MCF 10A (cell line): ENCODE results near the gene CCNL2. TPM values are rescaled to one million over a fixed set of nuclear protein-coding genes. Genes with fewer than 3 reads are reported as not detected.

Experiments used
- BruUV-seq: library from RNA; stranded (reverse); fragments of 400-500 nt; replicated peaks from 2 replicates; lab custom pipeline; 2021; lab: Mats Ljungman, UMichigan
- CTCF ChIA-PET: fragments of 300-600 bp; sonication (Branson Sonifier 250); formaldehyde crosslinking; extraction: SDS; loops from one replicate; lab custom pipeline; 2021; ENCODE audit warnings: antibody characterized with exemption, inconsistent platforms; lab: Yijun Ruan, JAX
- POLR2A ChIA-PET: fragments of 300-600, 350-650 bp; sonication (Branson Sonifier 250); formaldehyde crosslinking; extraction: SDS; loops from one replicate; lab custom pipeline; 2020; ENCODE audit warnings: antibody characterized with exemption, inconsistent platforms; lab: Yijun Ruan, JAX
- DNase-seq: peaks from one replicate; pipeline ENCODE4 v3.0.0-alpha.2; 2018; ENCODE audit not compliant: unreplicated experiment
- H3K27ac Mint-ChIP-seq: one replicate; pipeline ENCODE4 v1.8.0; 2022; ENCODE audit warnings: mild to moderate bottlenecking, low read depth, mixed read lengths; ENCODE audit not compliant: unreplicated experiment
- H3K27me3 Mint-ChIP-seq: one replicate; pipeline ENCODE4 v1.8.0; 2022; ENCODE audit warnings: mixed read lengths; ENCODE audit not compliant: insufficient read depth, unreplicated experiment
- H3K36me3 Mint-ChIP-seq: one replicate; pipeline ENCODE4 v1.8.0; 2022; ENCODE audit warnings: mild to moderate bottlenecking, moderate library complexity, mixed read lengths; ENCODE audit not compliant: insufficient read depth, unreplicated experiment
- H3K4me1 Mint-ChIP-seq: one replicate; pipeline ENCODE4 v1.8.0; 2022; ENCODE audit warnings: mixed read lengths; ENCODE audit not compliant: insufficient read depth, unreplicated experiment
- H3K4me3 Mint-ChIP-seq: one replicate; pipeline ENCODE4 v1.8.0; 2022; ENCODE audit warnings: mild to moderate bottlenecking, moderate library complexity, mixed read lengths; ENCODE audit not compliant: unreplicated experiment
- H3K9me3 Mint-ChIP-seq: one replicate; pipeline ENCODE4 v1.8.0; 2022; ENCODE audit warnings: mixed read lengths; ENCODE audit not compliant: unreplicated experiment
- intact Hi-C: fragments of 100-400 bp; cut with micrococcal nuclease; formaldehyde crosslinking; loops from 2 replicates; pipeline ENCODE4 v1.14.1; 2022
- total RNA-seq: library from RNA; stranded (reverse); gene quantifications from 2 replicates; pipeline ENCODE4 v1.2.3, GENCODE V29; 2022
- TF ChIP-seq, protein P1 (sequence below): fragments of 200-600 bp; IDR thresholded peaks from one replicate; pipeline ENCODE4 v1.8.0; 2022; ENCODE audit warnings: antibody characterized with exemption, mild to moderate bottlenecking; ENCODE audit not compliant: unreplicated experiment

Gene CCNL2
- total RNA-seq, 1 experiment from 2014 or later: 248 TPM

DNA sequence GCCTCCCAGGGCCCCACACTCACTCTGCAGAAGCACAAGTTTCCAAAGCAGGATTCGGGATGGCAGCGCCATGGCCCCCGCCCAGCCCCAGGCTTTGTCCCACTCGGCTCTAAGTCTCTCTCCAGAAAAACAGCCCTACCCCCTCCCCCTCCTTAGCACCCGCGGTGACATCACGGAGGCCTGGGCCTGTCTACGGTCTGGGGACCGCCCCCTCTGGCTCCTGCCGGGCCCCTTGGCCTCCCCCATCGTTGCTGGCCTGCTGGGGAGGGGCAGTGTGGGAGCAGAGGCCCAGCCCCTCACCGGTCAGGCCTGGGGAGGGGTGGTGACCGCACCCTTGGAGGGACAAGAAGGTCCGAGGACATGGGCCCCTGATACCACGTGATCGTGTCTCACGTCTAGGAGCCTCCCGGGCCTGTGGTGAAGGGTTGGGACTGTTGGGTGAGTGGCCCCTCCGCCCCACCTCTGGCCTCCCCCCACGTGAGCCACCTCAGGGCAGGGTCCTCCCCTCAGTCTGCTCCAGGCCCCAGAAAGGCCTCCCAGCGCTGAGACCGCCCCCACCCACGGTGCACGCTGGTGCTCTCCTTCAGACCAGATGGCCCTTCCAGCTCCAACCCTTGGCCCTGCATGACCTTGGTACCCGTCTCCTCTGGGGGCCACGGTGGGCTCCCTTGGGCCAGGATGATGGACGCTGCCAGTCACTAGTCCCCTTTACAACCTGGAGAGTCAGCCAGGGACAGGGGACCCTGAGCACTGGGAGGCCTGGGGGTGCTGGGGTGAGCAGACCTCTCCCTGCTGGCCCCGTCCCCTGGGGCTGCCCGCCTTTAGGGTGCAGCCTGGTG is 40.5 kb downstream of the CCNL2 start, which contains the start of gene MXRA8:
Gene MXRA8, minus strand, starts transcription at position 123 of the 839 bp plus-strand sequence. Its CDS starts 51 bp downstream, at position 72.
- peaks cover 9% of the 10 kb centered on the region for H3K4me1 Mint-ChIP-seq
- H3K9me3 Mint-ChIP-seq: no peaks in the 10 kb centered on the region
- DNase-seq: no peak
- no peak within 1 kb of the TSS for H3K27ac Mint-ChIP-seq
- ChIA-PET POLR2A (interaction anchor here (0.6 kb wide), 1 partner anchor 305 kb away, joined by 3 read pairs; no protein-coding TSS in a partner anchor), CTCF (interaction anchor here (1.1 kb wide), 1 partner anchor 14 kb away, joined by 3 read pairs; no protein-coding TSS in a partner anchor)
- no peaks in the 10 kb centered on the region for H3K27me3 Mint-ChIP-seq
- BruUV-seq: no TSS peak
- TF ChIP-seq, protein P1, sequence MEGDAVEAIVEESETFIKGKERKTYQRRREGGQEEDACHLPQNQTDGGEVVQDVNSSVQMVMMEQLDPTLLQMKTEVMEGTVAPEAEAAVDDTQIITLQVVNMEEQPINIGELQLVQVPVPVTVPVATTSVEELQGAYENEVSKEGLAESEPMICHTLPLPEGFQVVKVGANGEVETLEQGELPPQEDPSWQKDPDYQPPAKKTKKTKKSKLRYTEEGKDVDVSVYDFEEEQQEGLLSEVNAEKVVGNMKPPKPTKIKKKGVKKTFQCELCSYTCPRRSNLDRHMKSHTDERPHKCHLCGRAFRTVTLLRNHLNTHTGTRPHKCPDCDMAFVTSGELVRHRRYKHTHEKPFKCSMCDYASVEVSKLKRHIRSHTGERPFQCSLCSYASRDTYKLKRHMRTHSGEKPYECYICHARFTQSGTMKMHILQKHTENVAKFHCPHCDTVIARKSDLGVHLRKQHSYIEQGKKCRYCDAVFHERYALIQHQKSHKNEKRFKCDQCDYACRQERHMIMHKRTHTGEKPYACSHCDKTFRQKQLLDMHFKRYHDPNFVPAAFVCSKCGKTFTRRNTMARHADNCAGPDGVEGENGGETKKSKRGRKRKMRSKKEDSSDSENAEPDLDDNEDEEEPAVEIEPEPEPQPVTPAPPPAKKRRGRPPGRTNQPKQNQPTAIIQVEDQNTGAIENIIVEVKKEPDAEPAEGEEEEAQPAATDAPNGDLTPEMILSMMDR: no peak
- H3K36me3 Mint-ChIP-seq: peaks cover 5% of the 10 kb centered on the region
- intact Hi-C loops: no loop called here
- no peak within 1 kb of the TSS for H3K4me3 Mint-ChIP-seq

DNA sequence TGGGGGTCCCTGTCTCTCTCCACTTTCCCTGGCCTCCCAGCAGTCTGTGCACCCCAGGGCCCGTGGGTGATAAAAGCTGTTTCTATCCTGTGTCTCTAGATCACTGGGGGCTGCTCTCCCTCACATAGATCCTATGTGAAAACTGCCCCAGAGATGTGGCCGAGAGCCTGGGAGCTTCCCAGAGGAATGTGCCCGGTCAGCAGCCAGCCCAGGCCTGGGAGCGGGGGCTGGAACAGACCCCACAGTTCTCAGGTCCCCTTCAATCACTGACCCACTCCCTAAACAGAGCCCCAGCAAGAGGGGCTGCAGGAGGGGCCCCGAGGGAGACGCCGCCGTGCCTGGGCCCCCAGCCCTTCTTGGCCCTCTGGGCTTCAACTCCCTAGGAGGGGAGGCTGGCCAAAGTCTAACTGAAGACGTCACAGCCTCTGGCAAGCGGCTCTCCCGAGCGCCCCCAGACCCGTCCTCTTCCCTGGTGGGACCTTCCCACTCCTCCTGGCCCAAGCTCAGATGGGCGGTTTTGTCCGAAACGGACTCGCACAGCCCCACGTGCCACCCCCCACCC is 41.2 kb downstream of the CCNL2 start:
- BruUV-seq: no TSS peak
- DNase-seq: no peak
- Mint-ChIP-seq H3K9me3 (no peaks in the 10 kb centered on the region), H3K4me3 (no peak overlapping the region), H3K27ac (no peak overlapping the region), H3K27me3 (no peaks in the 10 kb centered on the region), H3K36me3 (peaks cover 5% of the 10 kb centered on the region), H3K4me1 (peaks cover 9% of the 10 kb centered on the region)
- POLR2A ChIA-PET: no interaction called here
- intact Hi-C loops: no loop called here
- CTCF ChIA-PET: interaction anchor here (1.1 kb wide), 1 partner anchor 13 kb away, joined by 3 read pairs; no protein-coding TSS in a partner anchor
- TF ChIP-seq, protein P1: no peak

DNA sequence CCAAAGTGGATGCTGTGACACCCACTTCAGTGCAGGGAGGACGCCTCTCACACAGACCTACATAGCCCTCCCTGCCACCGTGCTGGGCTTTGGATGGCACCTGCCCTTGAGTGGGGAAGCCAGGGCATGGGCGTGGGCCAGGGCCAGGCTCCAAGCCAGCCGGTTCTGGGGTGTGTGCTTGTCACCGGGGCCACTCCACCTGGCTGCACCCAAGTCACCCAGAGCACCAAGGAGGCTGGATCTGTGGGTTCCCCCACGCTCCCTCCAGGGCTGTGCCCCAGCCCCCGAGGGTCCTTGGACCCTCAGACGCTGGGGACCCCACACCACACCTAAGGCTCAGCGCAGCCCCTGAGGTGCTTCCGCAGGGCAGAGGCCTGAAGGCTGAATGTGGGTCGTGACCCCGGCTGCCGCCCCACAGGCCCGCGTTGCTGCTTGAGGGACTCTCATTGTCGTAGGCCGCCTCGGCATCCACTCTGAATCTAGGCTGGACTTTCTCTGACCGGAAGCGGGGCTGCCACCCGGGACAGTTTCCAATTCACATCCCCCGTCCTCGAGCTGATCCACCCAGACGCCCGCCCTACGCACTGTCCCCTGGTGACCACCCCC is 42.2 kb downstream of the CCNL2 start:
- H3K4me3 Mint-ChIP-seq: no peak overlapping the region
- no peak for DNase-seq
- peaks cover 5% of the 10 kb centered on the region for H3K36me3 Mint-ChIP-seq
- intact Hi-C loops: no loop called here
- ChIA-PET POLR2A (no interaction called here), CTCF (no interaction called here)
- H3K4me1 Mint-ChIP-seq: peaks cover 9% of the 10 kb centered on the region
- no peaks in the 10 kb centered on the region for H3K27me3 Mint-ChIP-seq
- no peak overlapping the region for H3K27ac Mint-ChIP-seq
- BruUV-seq: no TSS peak
- TF ChIP-seq, protein P1: no peak
- H3K9me3 Mint-ChIP-seq: no peaks in the 10 kb centered on the region
